ENCODE measurements around the gene TBL3. TPM values are rescaled to one million over a fixed set of nuclear protein-coding genes. Genes with fewer than 3 reads are reported as not detected.
A peak's percentile ranks its signal among the peaks of the same experiment; 100 is the strongest.
"Not testable (repeated sequence)": the region's sequence is repeated elsewhere in the genome, so short reads cannot be mapped to it uniquely, and the experiment has no call there.

The TBL3 gene
- total RNA-seq, 1 donor from 2014 or later: 59.4 TPM

GRCh38 chr16:1998852-1999801 lies 27.3 kb downstream of the TBL3 start:
- DNase-seq (ENCODE audit: extremely low read depth, low read depth, low spot score): no peak

- DNase-seq (ENCODE audit: extremely low read depth, low read depth, low spot score): no peak
These were observed 28.1 kb downstream of the TBL3 start for GRCh38 chr16:1999866-2000514.

- no peak for DNase-seq (ENCODE audit: extremely low read depth, low read depth, low spot score)
These were observed 29.2 kb downstream of the TBL3 start for GRCh38 chr16:2001035-2001434.

GRCh38 chr16:2001456-2002355 lies 29.9 kb downstream of the TBL3 start:
- no peak for DNase-seq (ENCODE audit: extremely low read depth, low read depth, low spot score)

GRCh38 chr16:2002406-2003230 lies 30.8 kb downstream of the TBL3 start:
- no peak for DNase-seq (ENCODE audit: extremely low read depth, low read depth, low spot score)

- DNase-seq (ENCODE audit: extremely low read depth, low read depth, low spot score): no peak
These were observed 31.5 kb downstream of the TBL3 start for GRCh38 chr16:2003231-2003826.

- DNase-seq (ENCODE audit: extremely low read depth, low read depth, low spot score): no peak
These were observed 32.2 kb downstream of the TBL3 start for GRCh38 chr16:2003827-2004641.

DNA sequence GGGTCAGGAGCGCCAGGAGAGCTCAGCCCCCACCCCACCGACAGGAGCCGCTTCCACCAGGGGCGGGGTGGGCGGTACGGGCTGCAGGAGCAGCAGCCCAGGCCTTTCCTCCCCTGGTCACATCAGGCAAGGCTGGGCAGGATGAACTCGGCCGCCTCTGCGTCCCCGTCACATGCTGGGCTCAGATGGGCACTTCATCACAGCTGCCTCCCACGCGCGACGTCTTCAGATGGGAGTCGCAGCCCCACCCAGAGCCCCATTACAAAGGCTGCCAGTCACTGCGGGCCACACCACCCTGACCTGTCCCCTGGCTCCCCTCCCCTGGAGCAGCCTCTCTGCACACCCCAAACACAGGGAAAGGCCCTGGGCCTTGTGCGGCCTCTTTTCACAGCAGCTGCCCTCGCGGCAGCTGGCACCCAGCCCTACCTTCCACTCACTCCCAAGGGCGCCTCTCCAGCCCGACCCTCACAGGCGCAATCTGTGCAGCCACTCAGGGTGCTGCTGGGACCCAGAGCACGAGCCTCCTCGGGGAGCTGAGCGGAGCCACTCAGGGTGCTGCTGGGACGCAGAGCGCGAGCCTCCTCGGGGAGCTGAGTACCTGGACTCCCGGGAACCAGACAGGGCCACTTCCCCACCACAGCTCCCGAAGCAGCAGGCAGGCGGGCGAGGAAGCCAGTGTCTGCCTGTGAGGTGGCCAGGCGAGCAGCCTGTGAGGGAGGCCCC lies 33.1 kb downstream of the TBL3 start:
- DNase-seq (ENCODE audit: extremely low read depth, low read depth, low spot score): no peak

DNA sequence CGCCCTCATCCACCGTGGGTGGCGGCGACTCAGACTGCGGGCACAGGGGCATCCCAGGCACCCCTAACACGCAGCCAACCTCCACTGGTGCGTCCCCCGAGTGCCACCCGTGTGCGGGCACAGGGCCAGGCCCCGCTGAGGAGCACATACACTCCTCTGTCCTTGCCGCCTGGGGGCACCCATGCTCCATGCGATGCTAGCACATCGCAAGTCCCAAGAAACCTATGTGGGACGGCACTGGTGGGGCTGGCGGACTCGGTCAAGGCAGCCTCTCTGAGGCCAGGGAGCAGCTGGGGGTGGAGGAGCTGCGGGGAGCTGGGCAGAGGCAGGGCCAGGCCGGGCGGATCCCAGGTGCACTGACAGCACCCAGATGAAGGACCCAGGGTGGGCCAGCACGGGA lies 33.8 kb downstream of the TBL3 start:
- DNase-seq (ENCODE audit: extremely low read depth, low read depth, low spot score): no peak

- DNase-seq (ENCODE audit: extremely low read depth, low read depth, low spot score): no peak
These were observed 34.5 kb downstream of the TBL3 start for GRCh38 chr16:2006317-2006716.

- no peak for DNase-seq (ENCODE audit: extremely low read depth, low read depth, low spot score)
These were observed 35.4 kb downstream of the TBL3 start for GRCh38 chr16:2007081-2007836.

GRCh38 chr16:2008009-2008526 lies 36.2 kb downstream of the TBL3 start:
- no peak for DNase-seq (ENCODE audit: extremely low read depth, low read depth, low spot score)

GRCh38 chr16:2008631-2009163 lies 36.8 kb downstream of the TBL3 start:
- no peak for DNase-seq (ENCODE audit: extremely low read depth, low read depth, low spot score)

- DNase-seq (ENCODE audit: extremely low read depth, low read depth, low spot score): no peak
These were observed 37.4 kb downstream of the TBL3 start for GRCh38 chr16:2009164-2009711.

- peak; percentile 34 for DNase-seq (ENCODE audit: extremely low read depth, low read depth, low spot score)
These were observed 38.1 kb downstream of the TBL3 start, which contains the start of gene ZNF598 for GRCh38 chr16:2009791-2010510. TSS of gene ZNF598 (minus strand) at chr16:2009821.

- not testable (repeated sequence) for DNase-seq (ENCODE audit: extremely low read depth, low read depth, low spot score)
These were observed 39.9 kb downstream of the TBL3 start for GRCh38 chr16:2011726-2012125.
